CD14-positive monocyte (primary cell): ENCODE measurements around the gene SSR1. TPM values are rescaled to one million over a fixed set of nuclear protein-coding genes. Genes with fewer than 3 reads are reported as not detected.
A peak's percentile ranks its signal among the peaks of the same experiment; 100 is the strongest.

Experiments
- DNase-seq, 3 donors: peaks; one replicate each; pipeline ENCODE4 v3.0.0-alpha.2; 2011 to 2022
- H2AFZ ChIP-seq: 2 replicates; pipeline ENCODE4 v1.6.0; 2012; ENCODE audit warnings: mild to moderate bottlenecking, low read depth, low read length, inconsistent platforms; ENCODE audit not compliant: insufficient read depth, poor library complexity, severe bottlenecking
- H3K27ac ChIP-seq, 2 donors: 1 replicate in 1 of 2; 2 replicates in 1 of 2; pipeline ENCODE4 v1.5.1; 2012 to 2013; ENCODE audit warnings: low read length in 2 of 2, control low read depth in 1 of 2, inconsistent platforms in 1 of 2, low read depth in 1 of 2, mild to moderate bottlenecking in 1 of 2
- H3K27me3 ChIP-seq, 2 donors: one replicate each; pipeline versions ENCODE4 v1.6.0 to v1.6.1; 2011 to 2013; ENCODE audit warnings: low read length in 2 of 2; ENCODE audit not compliant: control insufficient read depth in 2 of 2, insufficient read depth in 2 of 2
- H3K36me3 ChIP-seq, 2 donors: replicated peaks in 1 of 2; 1 replicate in 1 of 2; 2 replicates in 1 of 2; pipeline versions ENCODE4 v1.5.1 to v1.6.1; 2012 to 2013; ENCODE audit warnings: low read length in 2 of 2, control low read depth in 1 of 2, inconsistent platforms in 1 of 2, mild to moderate bottlenecking in 1 of 2; ENCODE audit not compliant: insufficient read depth in 2 of 2, control insufficient read depth in 1 of 2
- H3K4me1 ChIP-seq, 2 donors: 1 replicate in 1 of 2; 2 replicates in 1 of 2; pipeline versions ENCODE4 v1.5.1 to v1.6.1; 2012 to 2013; ENCODE audit warnings: low read length in 2 of 2, control low read depth in 1 of 2, inconsistent platforms in 1 of 2, mild to moderate bottlenecking in 1 of 2, moderate library complexity in 1 of 2; ENCODE audit not compliant: insufficient read depth in 2 of 2, control insufficient read depth in 1 of 2
- H3K4me2 ChIP-seq: replicated peaks from 2 replicates; pipeline ENCODE3; 2012; ENCODE audit warnings: low read length, moderate library complexity, mild to moderate bottlenecking; ENCODE audit not compliant: poor library complexity, severe bottlenecking; ENCODE audit errors: extremely low read depth
- H3K4me3 ChIP-seq, 3 experiments: fragments of 200-600 bp in 1 of 3; sonication (generic) in 1 of 3; replicated peaks in 1 of 3; 1 replicate in 2 of 3; 2 replicates in 1 of 3; pipeline ENCODE4 v1.5.1; 2011 to 2013; ENCODE audit warnings: low read length in 3 of 3, mild to moderate bottlenecking in 3 of 3, control low read depth in 2 of 3, low read depth in 2 of 3, inconsistent platforms in 1 of 3, moderate library complexity in 1 of 3
- H3K79me2 ChIP-seq: 2 replicates; pipeline ENCODE4 v1.6.0; 2012; ENCODE audit warnings: mild to moderate bottlenecking, control low read depth, inconsistent platforms, low read length, moderate library complexity; ENCODE audit not compliant: insufficient read depth
- H3K9ac ChIP-seq: 2 replicates; pipeline ENCODE4 v1.6.0; 2017; ENCODE audit warnings: low read length, mild to moderate bottlenecking; ENCODE audit not compliant: insufficient read depth, poor library complexity, severe bottlenecking
- H3K9me3 ChIP-seq, 2 donors: replicated peaks in 1 of 2; 1 replicate in 1 of 2; 2 replicates in 1 of 2; pipeline versions ENCODE4 v1.5.1 to v1.6.1; 2012 to 2013; ENCODE audit warnings: low read length in 2 of 2, control low read depth in 1 of 2; ENCODE audit not compliant: control insufficient read depth in 1 of 2, insufficient read depth in 1 of 2
- H4K20me1 ChIP-seq: 2 replicates; pipeline ENCODE4 v1.6.0; 2012; ENCODE audit warnings: mild to moderate bottlenecking, low read length, control low read depth, moderate library complexity; ENCODE audit not compliant: insufficient read depth
- H3K27ac Mint-ChIP-seq, 7 donors: one replicate each; pipeline ENCODE4 v1.8.0; 2020; ENCODE audit warnings: mild to moderate bottlenecking in 7 of 7, mixed read lengths in 7 of 7, moderate library complexity in 6 of 7, inconsistent platforms in 2 of 7
- H3K27me3 Mint-ChIP-seq, 3 donors: one replicate each; pipeline ENCODE4 v1.8.0; 2021 to 2022; ENCODE audit warnings: low read depth in 3 of 3, mild to moderate bottlenecking in 3 of 3, mixed read lengths in 3 of 3, moderate library complexity in 3 of 3, inconsistent platforms in 1 of 3
- H3K36me3 Mint-ChIP-seq, 2 donors: one replicate each; pipeline ENCODE4 v1.8.0; 2020; ENCODE audit warnings: mixed read lengths in 2 of 2, inconsistent platforms in 1 of 2, mild to moderate bottlenecking in 1 of 2
- H3K4me1 Mint-ChIP-seq: one replicate; pipeline ENCODE4 v1.8.0; 2020; ENCODE audit warnings: mild to moderate bottlenecking, mixed read lengths
- H3K4me3 Mint-ChIP-seq, 2 donors: one replicate each; pipeline ENCODE4 v1.8.0; 2020; ENCODE audit warnings: mild to moderate bottlenecking in 2 of 2, mixed read lengths in 2 of 2, moderate library complexity in 1 of 2
- H3K9me3 Mint-ChIP-seq, 7 donors: one replicate each; pipeline ENCODE4 v1.8.0; 2020 to 2022; ENCODE audit warnings: mixed read lengths in 7 of 7, mild to moderate bottlenecking in 6 of 7, moderate library complexity in 6 of 7, inconsistent platforms in 2 of 7
- CTCF ChIP-seq: fragments of 200-600 bp; IDR thresholded peaks from one replicate; pipeline ENCODE4 v1.8.0; 2022; ENCODE audit warnings: antibody characterized with exemption, mild to moderate bottlenecking
- WGBS: methylation state at CpG from one replicate; pipeline ENCODE4 v1.1.5; 2013; ENCODE audit warnings: missing lambda C conversion rate; ENCODE audit not compliant: insufficient coverage; 5-methylcytosine and 5-hydroxymethylcytosine counted together
- intact Hi-C, 2 donors: fragments of 100-400 bp; cut with micrococcal nuclease; formaldehyde crosslinking; loops; one replicate each; pipeline versions ENCODE4 v1.15.0 to v1.15.1; 2023
- polyA plus RNA-seq, 3 donors: library from polyadenylated mRNA; depleted of rRNA in 1 of 3; unstranded in 2 of 3; stranded (reverse) in 1 of 3; fragments of 300-500 nt in 2 of 3; fragments of >200 nt in 1 of 3; fragmentation: Illumina TruSeq in 2 of 3; gene quantifications; 1 replicate in 2 of 3; 2 replicates in 1 of 3; pipeline ENCODE4 v1.2.3, GENCODE V29; 2012 to 2021

SSR1 gene
- polyA plus RNA-seq, 3 donors, result 59.1 to 302 (median 251) TPM

GRCh38 chr6:7304821-7305220 is 8.2 kb downstream of the SSR1 start:
- Histone ChIP-seq H3K4me2 (no peak overlapping the region), H3K4me3 (no peak overlapping the region), H3K4me1 (peaks cover 10 to 16% of the 10 kb centered on the region in 2 donors), H2AFZ (no peak overlapping the region), H4K20me1 (peaks cover 93% of the 10 kb centered on the region), H3K27ac (peak overlapping the region in 1 of 2 donors; percentile 44), H3K79me2 (peaks cover 91% of the 10 kb centered on the region), H3K9me3 (no peaks in the 10 kb centered on the region), H3K27me3 (no peaks in the 10 kb centered on the region), H3K36me3 (peaks cover 88 to 98% of the 10 kb centered on the region in 2 donors), H3K9ac (no peak overlapping the region)
- peaks cover 81 to 99% of the 10 kb centered on the region in 2 donors for H3K36me3 Mint-ChIP-seq
- intact Hi-C loops, result no loop called here
- no peaks in the 10 kb centered on the region for H3K27me3 Mint-ChIP-seq
- WGBS, result no CpG with 5 or more reads among the region's 1 CpG
- no peaks in the 10 kb centered on the region for H3K9me3 Mint-ChIP-seq
- no peak overlapping the region for H3K4me3 Mint-ChIP-seq
- TF ChIP-seq CTCF, result no peak
- H3K4me1 Mint-ChIP-seq, result peaks cover 25% of the 10 kb centered on the region
- DNase-seq, result no peak
- peak overlapping the region in 2 of 7 donors; percentile 17 to 52 for H3K27ac Mint-ChIP-seq

- H3K9ac ChIP-seq, result no peak overlapping the region
- Mint-ChIP-seq H3K27me3 (no peaks in the 10 kb centered on the region), H3K4me1 (peaks cover 5% of the 10 kb centered on the region), H3K36me3 (peaks cover 79 to 99% of the 10 kb centered on the region in 2 donors), H3K27ac (no peak overlapping the region), H3K9me3 (no peaks in the 10 kb centered on the region), H3K4me3 (no peak overlapping the region)
- H3K4me1 ChIP-seq, result no peaks in the 10 kb centered on the region
- H3K27ac ChIP-seq, result peak overlapping the region in 1 of 2 donors; percentile 46
- WGBS, result no CpG with 5 or more reads among the region's 7 CpGs
- no peak overlapping the region for H2AFZ ChIP-seq
- intact Hi-C loops, result no loop called here
- peaks cover 89% of the 10 kb centered on the region for H4K20me1 ChIP-seq
- no peaks in the 10 kb centered on the region for H3K9me3 ChIP-seq
- H3K36me3 ChIP-seq, result peaks cover 90 to 100% of the 10 kb centered on the region in 2 donors
- H3K4me2 ChIP-seq, result no peak overlapping the region
- no peak for DNase-seq
- no peak overlapping the region for H3K4me3 ChIP-seq
- H3K79me2 ChIP-seq, result peaks cover 85% of the 10 kb centered on the region
- TF ChIP-seq CTCF, result no peak
- no peaks in the 10 kb centered on the region for H3K27me3 ChIP-seq
Measured at GRCh38 chr6:7301702-7302101, 11.3 kb downstream of the SSR1 start.
